GM19467 (cell line): ENCODE results near the gene PSMC6.
"Not testable (repeated sequence)": the region's sequence is repeated elsewhere in the genome, so short reads cannot be mapped to it uniquely, and the experiment has no call there.

Source experiments
- ATAC-seq: cut with Tn5 transposase; IDR thresholded peaks from one replicate; pipeline ENCODE4 v1.9.1; 2021; ENCODE audit warnings: mild to moderate bottlenecking, moderate library complexity; ENCODE audit not compliant: unreplicated experiment

The PSMC6 gene

GRCh38 chr14:52716155-52716554 lies 9.2 kb downstream of the PSMC6 start:
- no peak for ATAC-seq

GRCh38 chr14:52723514-52724359 lies 16.7 kb downstream of the PSMC6 start:
- no peak for ATAC-seq

- ATAC-seq = no peak
Observed at GRCh38 chr14:52724360-52724644, 17.3 kb downstream of the PSMC6 start.

GRCh38 chr14:52727509-52727908 lies 20.5 kb downstream of the PSMC6 start:
- ATAC-seq = not testable (repeated sequence)

DNA sequence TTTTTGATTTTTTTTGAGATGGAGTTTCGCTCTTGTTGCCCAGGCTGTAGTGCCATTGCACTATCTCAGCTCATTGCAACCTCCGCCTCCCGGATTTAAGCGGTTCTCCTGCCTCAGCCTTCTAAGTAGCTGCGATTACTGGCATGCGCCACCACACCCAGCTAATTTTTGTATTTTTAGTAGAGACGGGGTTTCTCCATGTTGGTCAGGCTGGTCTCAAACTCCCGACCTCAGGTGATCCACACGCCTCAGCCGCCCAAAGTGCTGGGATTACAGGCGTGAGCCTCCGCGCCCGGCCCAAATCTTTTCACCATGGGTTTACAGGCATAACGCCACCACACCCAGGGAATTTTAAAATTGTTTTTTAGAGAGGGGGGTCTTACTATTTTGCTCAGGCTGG lies 22.0 kb downstream of the PSMC6 start:
- not testable (repeated sequence) for ATAC-seq

DNA sequence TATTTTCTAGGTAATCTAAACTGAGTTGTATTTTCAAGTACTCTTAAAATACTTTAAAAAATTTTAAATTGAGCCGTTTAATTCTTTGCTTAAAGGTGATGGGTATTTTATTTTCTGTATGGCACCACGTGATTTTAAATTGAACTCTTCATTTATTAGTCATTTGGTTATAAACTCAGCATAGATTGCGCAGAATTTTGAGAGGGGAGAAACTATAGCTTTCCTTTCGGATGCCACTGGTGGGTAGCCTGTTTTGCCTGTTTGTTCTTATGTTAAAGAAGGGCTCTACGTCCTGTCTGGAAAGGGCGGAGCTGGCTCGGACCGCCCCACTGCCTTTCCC lies 22.6 kb downstream of the PSMC6 start:
- ATAC-seq = no peak

DNA sequence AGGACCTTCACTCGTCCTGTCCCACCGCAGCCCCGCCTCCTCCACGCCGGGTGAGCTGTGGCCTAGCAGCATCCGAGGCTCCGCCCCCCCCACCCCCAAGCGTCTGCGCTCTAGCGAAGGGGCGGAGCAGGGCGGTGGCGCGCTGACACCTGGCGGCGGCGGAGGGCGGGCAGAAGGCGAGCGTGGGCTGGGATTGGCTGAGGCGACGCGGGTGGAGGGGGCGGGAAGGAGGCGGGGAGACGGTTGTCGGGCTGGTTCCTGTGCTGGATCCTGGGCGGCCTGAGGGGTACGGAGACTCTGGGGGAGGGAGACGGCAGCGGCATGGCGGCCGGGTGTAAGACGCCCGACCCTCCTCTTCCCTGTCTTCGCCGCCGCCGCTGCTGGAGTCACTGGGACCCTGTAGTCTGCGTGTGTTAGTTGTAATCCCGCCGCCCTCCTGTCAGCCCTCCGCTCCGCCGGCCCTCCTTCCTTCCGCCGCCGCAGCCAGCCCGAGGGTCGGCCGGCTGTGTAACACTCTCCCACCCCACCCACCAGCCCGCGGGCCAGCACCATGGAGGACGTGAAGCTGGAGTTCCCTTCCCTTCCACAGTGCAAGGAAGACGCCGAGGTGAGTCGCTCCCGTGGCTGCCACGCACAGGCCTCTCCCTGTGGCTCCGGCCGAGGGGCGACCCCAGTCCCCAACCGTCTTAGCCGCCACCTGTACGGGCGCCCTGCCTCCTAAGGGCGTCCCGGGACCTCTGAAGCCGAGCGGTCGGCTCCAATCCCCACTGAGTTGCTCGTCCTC lies 23.1 kb downstream of the PSMC6 start, which contains the start of gene STYX:
TSS of gene STYX (plus strand) at position 242 of the 784 bp plus-strand sequence. CDS start at position 551, 309 bp downstream.
- ATAC-seq = peak; percentile 91

DNA sequence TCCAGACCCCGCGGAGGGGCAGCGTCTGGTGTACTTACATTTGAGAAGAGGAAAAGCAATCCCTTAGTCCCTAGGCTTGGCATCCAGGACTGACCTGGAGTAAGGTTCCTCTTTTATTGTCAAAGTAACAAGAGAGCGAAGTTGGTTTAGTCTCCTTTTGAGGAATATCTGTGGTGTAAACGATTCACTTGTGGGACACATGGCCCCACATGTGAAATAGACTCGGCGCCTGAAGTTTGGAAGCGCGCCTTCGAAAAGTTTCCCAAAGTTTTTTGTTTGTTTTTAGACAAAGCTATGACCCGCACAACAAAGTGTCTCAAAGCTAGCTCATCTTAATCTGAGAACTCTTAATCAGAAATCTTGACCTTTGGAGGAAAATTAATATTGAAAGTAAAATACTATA lies 23.7 kb downstream of the PSMC6 start:
- no peak for ATAC-seq

DNA sequence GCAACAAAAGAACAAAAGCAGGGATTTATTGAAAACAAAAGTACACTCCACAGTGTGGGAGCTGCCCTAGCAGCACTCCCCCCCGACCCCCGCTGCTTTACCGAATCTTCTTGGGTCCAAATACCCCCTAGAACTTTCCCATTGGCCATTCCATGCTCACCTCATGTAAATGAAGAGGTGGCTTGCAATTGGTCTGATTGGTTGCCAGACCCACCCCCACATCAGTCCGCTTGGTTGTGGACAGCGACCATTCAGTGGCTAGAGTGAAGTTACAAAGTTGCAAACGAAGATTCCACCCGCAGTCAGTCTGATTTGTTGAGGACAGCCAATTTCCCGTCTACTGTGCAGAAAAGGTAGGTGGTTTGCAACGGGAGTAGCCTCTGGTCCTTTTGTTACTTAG lies 26.8 kb downstream of the PSMC6 start:
- no peak for ATAC-seq

- no peak for ATAC-seq
Observed at GRCh38 chr14:52735921-52736489, 29.0 kb downstream of the PSMC6 start.

DNA sequence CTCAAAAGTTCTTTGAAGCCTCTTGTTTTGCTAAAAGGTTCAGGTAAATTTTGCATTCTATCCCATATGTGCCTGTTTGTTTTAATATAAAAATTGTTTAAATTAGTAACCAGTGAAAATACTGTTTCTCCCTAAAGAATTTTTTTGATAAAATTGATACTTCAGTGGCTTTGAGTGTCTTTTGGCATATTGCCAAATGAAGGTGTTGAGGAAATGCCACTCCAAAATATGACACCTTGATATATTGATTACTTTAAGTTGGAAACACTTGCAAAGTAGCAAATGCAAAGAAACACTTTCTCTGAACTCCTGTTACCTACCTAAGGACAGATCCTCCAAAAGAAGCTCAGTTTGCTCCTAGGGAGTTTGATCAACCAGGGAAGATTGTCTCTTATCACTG lies 31.4 kb downstream of the PSMC6 start:
- no peak for ATAC-seq

- no peak for ATAC-seq
Observed at GRCh38 chr14:52740751-52741150, 33.8 kb downstream of the PSMC6 start.

DNA sequence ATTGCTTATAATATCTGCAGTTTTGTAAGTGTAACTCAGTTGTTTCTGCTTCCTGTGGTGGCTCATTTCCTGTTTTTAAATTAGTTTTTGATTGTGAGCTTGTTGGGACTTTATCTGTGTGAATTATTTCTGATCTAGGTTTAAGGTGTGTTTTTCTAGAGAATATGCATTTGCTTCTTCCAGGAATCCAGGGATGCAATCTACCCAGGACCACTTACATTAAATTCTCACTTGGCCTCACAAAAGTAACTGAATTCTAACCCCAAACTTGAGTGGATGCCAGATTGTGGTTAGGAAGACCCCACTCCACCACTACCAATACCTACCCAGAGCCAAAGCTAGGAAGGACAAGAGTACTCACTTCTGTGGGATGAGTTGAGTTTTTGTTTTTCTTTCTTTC lies 34.9 kb downstream of the PSMC6 start:
- no peak for ATAC-seq

GRCh38 chr14:52748647-52749292 lies 41.8 kb downstream of the PSMC6 start:
- no peak for ATAC-seq

GRCh38 chr14:52755607-52756316 lies 48.8 kb downstream of the PSMC6 start:
- no peak for ATAC-seq

GRCh38 chr14:52759145-52759544 lies 52.1 kb downstream of the PSMC6 start:
- ATAC-seq = no peak

- ATAC-seq = not testable (repeated sequence)
Observed at GRCh38 chr14:52762923-52763322, 55.9 kb downstream of the PSMC6 start.

DNA sequence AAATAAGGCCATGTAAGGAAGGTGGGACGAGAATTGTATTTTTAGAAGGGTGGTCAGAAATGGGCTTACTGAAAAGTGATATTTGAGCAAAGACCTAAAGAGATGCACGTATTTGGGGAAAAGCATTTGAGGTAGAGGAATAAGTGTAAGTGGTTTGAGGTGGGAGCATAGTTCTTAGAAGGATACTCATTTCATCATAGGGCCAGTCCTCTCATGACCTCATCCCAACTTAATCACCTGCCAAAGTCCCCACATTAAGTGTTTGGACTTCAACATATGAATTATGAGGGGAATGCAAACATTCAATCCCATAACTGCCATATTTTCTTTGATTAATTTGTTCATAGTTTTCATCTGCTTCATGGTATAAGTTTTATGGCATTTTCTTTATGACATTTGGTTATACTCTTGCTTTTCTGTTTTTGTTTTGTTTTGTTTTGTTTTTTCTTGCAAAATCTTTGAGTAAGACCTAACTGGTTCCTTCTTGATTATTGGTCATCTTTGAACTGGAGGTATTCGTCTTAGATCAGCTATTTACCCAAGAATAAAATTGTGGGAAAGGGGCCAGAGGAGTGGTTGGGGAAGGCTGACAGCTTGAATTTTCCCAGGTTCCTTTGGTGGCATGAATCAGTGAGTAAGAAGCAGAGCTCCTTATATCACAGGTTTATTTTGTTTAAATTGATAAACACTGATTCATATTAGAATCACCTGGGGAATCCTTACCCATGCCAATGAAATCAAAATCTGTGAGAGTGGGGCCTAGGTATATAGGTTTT lies 60.2 kb downstream of the PSMC6 start:
- ATAC-seq = no peak

DNA sequence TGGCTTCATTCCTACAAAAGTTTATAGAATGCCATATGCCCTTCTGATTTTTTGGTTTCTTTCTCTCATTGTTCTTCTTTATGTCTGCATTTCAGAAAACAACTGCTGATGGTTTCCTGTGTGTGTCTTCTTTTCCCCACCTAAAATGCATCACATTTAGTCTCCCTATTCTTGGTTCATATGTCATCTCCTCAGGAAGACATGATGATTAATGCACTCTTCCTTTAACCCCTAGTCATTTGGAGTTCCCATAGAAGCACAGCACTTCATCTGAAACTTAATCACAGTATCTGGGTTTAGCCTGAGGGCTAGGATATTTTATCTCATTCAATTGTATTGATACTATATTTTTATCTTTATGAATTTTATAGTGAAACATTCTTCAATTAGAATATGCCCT lies 62.9 kb downstream of the PSMC6 start:
- ATAC-seq = no peak

DNA sequence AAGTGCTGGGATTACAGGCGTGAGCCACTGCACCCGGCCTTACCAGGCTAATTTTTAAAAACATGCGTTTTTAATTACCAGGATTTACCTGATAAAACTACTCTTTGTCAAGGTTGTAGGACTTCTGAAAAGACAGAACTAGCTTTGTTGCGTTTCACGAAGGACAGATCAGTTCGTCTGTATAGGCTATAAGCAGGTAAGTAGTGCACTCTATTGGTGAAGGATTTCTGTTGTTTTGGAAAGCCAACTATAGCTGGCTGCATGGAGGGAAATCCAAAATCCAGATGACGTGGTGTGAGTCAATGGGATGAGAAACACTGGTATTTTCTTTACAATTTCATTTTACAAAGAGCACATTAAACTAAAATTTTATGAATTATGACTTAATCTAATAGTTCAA lies 69.8 kb downstream of the PSMC6 start:
- ATAC-seq = no peak
